Ovary (tissue), 9 donors: ENCODE results near the gene FHOD1. TPM values are rescaled to one million over a fixed set of nuclear protein-coding genes. Genes with fewer than 3 reads are reported as not detected.

Experiments used
- DNase-seq, 5 donors: peaks; one replicate each; pipeline ENCODE4 v3.0.0-alpha.2; 2019 to 2020
- H3K27ac ChIP-seq, 2 donors: fragments of 200-600 bp; one replicate each; pipeline versions ENCODE4 v1.5.1 to v1.8.0; 2019 to 2022
- H3K27me3 ChIP-seq: fragments of 200-600 bp; one replicate; pipeline ENCODE4 v1.8.0; 2022
- H3K36me3 ChIP-seq: fragments of 200-600 bp; sonication (generic); one replicate; pipeline ENCODE4 v1.5.1; 2019
- H3K4me1 ChIP-seq: one replicate; pipeline ENCODE4 v1.8.1; 2013; ENCODE audit warnings: mild to moderate bottlenecking, moderate library complexity; ENCODE audit not compliant: insufficient read depth
- H3K4me3 ChIP-seq: fragments of 200-600 bp; sonication (generic); one replicate; pipeline ENCODE4 v1.5.1; 2017
- H3K9me3 ChIP-seq, 2 donors: fragments of 200-600 bp in 1 of 2; sonication (generic) in 1 of 2; one replicate each; pipeline versions ENCODE4 v1.5.1 to v1.8.1; 2013 to 2019; ENCODE audit warnings: mild to moderate bottlenecking in 1 of 2, moderate library complexity in 1 of 2
- EP300 ChIP-seq: sonication (generic); formaldehyde crosslinking; IDR thresholded peaks from one replicate; pipeline ENCODE4 v1.6.1; 2017; ENCODE audit warnings: antibody characterized with exemption
- POLR2A ChIP-seq: fragments of 450-650 bp; IDR thresholded peaks from one replicate; pipeline ENCODE4 v1.6.1; 2017; ENCODE audit warnings: antibody characterized with exemption, mild to moderate bottlenecking, moderate library complexity
- WGBS, 3 donors: extraction: QIAGEN DNeasy Blood & Tissue Kit in 1 of 3; methylation state at CpG; one replicate each; pipeline versions ENCODE4 v1.1.5 to v1.1.7; 2013 to 2017; 5-methylcytosine and 5-hydroxymethylcytosine counted together
- intact Hi-C, 4 donors: fragments of 100-400 bp; cut with DNase I; formaldehyde crosslinking; loops; one replicate each; pipeline versions ENCODE4 v1.11.0 to v1.15.1; 2022 to 2023
- polyA plus RNA-seq, 2 donors: library from polyadenylated mRNA; stranded (reverse); fragments of 200-250 nt in 1 of 2; fragments of 350-450 nt in 1 of 2; fragmentation: Illumina TruSeq in 1 of 2; extraction: RNeasy Lipid Tissue Mini Kit (QIAGEN cat#74804) in 1 of 2; gene quantifications; one replicate each; pipeline ENCODE4 v1.2.3, GENCODE V29; 2013 to 2014
- total RNA-seq, 7 donors: library from RNA; depleted of rRNA in 2 of 7; stranded (reverse); fragments of >200 nt in 2 of 7; fragmentation: NEBNext Ultra II Directional in 3 of 7; extraction: Animal tissue kit (Norgen Biotek cat#: 25700) in 3 of 7; gene quantifications; one replicate each; pipeline versions ENCODE4 v1.1.0 to v1.2.4, GENCODE V29; 2016 to 2023
- TF ChIP-seq, protein P1 (sequence below), 3 donors: fragments of 450-650 bp in 2 of 3; fragments of 200-600 bp in 1 of 3; IDR thresholded peaks; one replicate each; pipeline versions ENCODE4 v1.5.1 to v1.8.0; 2016 to 2022; ENCODE audit warnings: antibody characterized with exemption in 3 of 3, mild to moderate bottlenecking in 1 of 3
- donor health status: DM: no; HTN: no; CAD: no; lungs with moderate emphysema.
- donor health status: DM: no; HTN: no; CAD: no.
- donor health status: Bipolar disorder and iron deficiency.
- donor health status: DM: yes; HTN: yes; CAD: no.
- donor health status: DM: no; HTN: no; CAD: no.
- donor health status: DM: yes; HTN: yes; CAD: no.

FHOD1 gene
- total and polyA plus RNA-seq, 9 donors = 16.0 to 84.2 (median 36.9) TPM

DNA sequence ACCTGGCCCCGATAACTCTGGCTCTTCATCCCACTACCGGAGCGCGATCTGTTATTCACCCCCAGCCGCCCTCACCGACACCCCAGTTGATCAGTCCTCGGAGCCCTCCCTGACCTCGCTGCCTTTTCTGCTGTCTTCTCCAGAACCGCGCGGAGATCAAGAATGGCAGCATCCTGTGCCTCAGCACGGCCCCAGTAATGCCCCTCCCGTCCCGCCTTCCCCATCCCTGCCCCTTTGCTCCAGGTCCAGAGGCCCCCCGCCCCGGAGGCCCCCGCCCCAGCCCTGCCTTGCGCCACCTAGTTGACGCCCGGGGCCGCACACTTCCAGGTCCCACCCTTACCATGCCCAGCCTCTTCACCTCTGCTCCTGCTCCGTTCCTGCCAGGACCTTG, 47.5 kb downstream of the FHOD1 start:
- WGBS, 3 donors = 21 to 29% (median 23%) methylated on average over 21 to 22 of the region's 22 CpGs
- Histone ChIP-seq H3K27ac (no peak overlapping the region), H3K9me3 (no peaks in the 10 kb centered on the region), H3K4me1 (peaks cover 1% of the 10 kb centered on the region), H3K4me3 (peak overlapping the region; percentile 4), H3K36me3 (no peaks in the 10 kb centered on the region), H3K27me3 (no peaks in the 10 kb centered on the region)
- intact Hi-C loops = no loop called here
- TF ChIP-seq, protein P1, sequence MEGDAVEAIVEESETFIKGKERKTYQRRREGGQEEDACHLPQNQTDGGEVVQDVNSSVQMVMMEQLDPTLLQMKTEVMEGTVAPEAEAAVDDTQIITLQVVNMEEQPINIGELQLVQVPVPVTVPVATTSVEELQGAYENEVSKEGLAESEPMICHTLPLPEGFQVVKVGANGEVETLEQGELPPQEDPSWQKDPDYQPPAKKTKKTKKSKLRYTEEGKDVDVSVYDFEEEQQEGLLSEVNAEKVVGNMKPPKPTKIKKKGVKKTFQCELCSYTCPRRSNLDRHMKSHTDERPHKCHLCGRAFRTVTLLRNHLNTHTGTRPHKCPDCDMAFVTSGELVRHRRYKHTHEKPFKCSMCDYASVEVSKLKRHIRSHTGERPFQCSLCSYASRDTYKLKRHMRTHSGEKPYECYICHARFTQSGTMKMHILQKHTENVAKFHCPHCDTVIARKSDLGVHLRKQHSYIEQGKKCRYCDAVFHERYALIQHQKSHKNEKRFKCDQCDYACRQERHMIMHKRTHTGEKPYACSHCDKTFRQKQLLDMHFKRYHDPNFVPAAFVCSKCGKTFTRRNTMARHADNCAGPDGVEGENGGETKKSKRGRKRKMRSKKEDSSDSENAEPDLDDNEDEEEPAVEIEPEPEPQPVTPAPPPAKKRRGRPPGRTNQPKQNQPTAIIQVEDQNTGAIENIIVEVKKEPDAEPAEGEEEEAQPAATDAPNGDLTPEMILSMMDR (IDR thresholded peaks at IDR 0.05) = no peak
- TF ChIP-seq POLR2A (no peak), EP300 (no peak)
- DNase-seq = peak in 2 of 5 donors; percentile 37 to 65

DNA sequence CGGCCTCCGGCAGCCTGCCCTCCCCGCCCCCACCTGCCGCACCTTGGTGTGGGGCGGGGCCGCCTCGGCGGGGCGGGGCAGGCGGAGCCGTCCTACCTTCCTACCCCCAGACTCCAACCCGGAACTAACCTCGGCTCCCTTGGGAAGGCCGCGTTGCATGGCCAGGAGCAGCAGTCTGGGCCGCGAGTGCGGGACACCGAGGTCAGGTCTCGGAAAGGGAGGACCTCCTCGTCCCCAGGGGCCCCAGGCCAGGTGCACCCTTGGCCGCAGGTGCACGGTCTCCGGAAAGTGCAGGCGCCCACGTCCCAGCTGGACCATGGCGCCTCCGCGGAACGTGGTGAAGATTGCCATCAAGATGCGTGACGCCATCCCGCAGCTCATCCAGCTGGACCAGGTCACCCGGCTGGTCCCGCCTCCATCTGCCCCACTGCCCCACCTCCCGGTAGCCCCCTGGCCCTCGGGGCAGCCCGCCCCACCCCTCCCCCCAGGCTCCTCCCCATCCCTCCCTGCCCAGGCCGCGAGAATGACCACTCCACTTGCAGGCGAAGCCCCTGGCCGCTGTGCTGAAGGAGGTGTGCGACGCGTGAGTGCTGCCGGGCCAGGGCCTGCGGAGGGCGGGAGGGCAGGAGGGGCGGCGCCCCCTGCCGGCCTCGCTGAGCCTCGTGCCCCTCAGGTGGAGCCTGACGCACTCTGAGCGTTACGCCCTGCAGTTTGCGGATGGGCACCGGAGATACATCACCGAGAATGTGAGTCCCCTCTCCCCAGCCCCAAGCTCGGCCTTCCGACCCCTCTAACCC, 48.1 kb downstream of the FHOD1 start, which contains the start of gene ELMO3:
Gene ELMO3, plus strand, starts transcription at position 121 of the 797 bp plus-strand sequence. Its CDS starts 196 bp downstream, at position 317.
- DNase-seq = peak in 3 of 5 donors; percentile 44 to 66 (median 55)
- TF ChIP-seq EP300 (no peak), POLR2A (no peak)
- TF ChIP-seq, protein P1 (IDR thresholded peaks at IDR 0.05) = no peak
- WGBS, 3 donors = 18 to 24% (median 22%) methylated on average over 43 to 61 of the region's 61 CpGs
- Histone ChIP-seq H3K9me3 (no peaks in the 10 kb centered on the region), H3K4me3 (peak within 1 kb of the TSS; percentile 4), H3K27me3 (no peaks in the 10 kb centered on the region), H3K27ac (no peak within 1 kb of the TSS), H3K4me1 (peaks cover 1% of the 10 kb centered on the region), H3K36me3 (no peaks in the 10 kb centered on the region)
- intact Hi-C loops = no loop called here

- H3K27ac ChIP-seq = no peak overlapping the region
Measured at GRCh38 chr16:67198238-67198734, 49.0 kb downstream of the FHOD1 start.

DNA sequence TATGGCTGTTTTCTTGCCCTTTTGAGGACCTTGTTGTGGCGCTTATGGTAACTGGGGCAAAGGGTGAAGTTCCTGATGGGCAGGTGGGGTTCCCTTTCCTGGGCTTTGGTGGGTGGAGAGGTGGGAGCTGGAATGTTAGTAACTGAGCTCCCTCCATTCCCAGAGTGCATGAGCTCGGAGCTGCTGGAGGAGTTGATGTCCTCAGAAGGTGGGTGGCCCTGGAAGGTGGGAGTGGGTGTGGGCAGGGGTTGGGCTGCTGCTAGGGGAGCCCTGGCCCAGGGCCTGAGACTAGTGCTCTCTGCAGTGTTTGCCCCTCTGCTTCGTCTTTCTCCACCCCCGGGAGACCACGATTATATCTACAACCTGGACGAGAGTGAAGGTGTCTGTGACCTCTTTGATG, 49.6 kb downstream of the FHOD1 start:
- Histone ChIP-seq H3K4me1 (peaks cover 8% of the 10 kb centered on the region), H3K36me3 (no peaks in the 10 kb centered on the region)

More at GRCh38 chr16:67198238-67198734, 49.0 kb downstream of the FHOD1 start:
- Histone ChIP-seq H3K36me3 (no peaks in the 10 kb centered on the region), H3K9me3 (no peaks in the 10 kb centered on the region), H3K27me3 (no peaks in the 10 kb centered on the region), H3K4me1 (peaks cover 2% of the 10 kb centered on the region), H3K4me3 (no peak overlapping the region)
- intact Hi-C loops = no loop called here
- TF ChIP-seq, protein P1 (IDR thresholded peaks at IDR 0.05) = peak in 1 of 3 donors; percentile 17
- TF ChIP-seq POLR2A = no peak
- TF ChIP-seq EP300 = no peak
- peak in 3 of 5 donors; percentile 44 to 66 (median 47) for DNase-seq
- WGBS, 3 donors = 53 to 54% (median 54%) methylated on average over 12 of the region's 12 CpGs

More for the DNA sequence above, 49.6 kb downstream of the FHOD1 start:
- Histone ChIP-seq H3K27ac (no peak overlapping the region), H3K27me3 (no peaks in the 10 kb centered on the region), H3K4me3 (no peak overlapping the region), H3K9me3 (no peaks in the 10 kb centered on the region)
- intact Hi-C loops = no loop called here
- no peak for DNase-seq
- 59 to 73% (median 62%) methylated on average over 6 of the region's 6 CpGs for WGBS, 3 donors
- no peak for TF ChIP-seq POLR2A
- TF ChIP-seq, protein P1 (IDR thresholded peaks at IDR 0.05) = no peak
- no peak for TF ChIP-seq EP300
